Measurements from ENCODE around the gene B4GALT5.

The B4GALT5 gene

DNA sequence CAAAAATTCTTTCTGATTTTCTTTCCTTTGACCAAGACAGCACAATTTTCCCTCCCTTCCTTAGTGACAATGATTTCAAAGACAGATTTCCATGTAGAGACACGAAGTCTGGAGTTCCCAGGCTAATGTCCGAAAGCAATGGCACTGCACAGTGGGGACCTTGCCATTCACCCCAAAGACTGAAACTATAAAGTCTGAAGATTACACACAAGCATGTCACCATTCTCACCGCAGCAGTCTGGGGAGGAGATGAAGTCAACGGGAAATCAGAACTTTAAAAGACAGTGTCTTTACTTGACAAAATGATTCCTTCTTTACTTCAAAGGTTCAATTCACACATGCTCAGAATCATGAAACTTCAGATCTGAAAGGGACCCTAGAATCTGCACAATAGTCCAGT is 8.3 kb downstream of the B4GALT5 start:
- Histone ChIP-seq H3K4me3 (no peak overlapping the region), H3K27ac (no peak overlapping the region)

DNA sequence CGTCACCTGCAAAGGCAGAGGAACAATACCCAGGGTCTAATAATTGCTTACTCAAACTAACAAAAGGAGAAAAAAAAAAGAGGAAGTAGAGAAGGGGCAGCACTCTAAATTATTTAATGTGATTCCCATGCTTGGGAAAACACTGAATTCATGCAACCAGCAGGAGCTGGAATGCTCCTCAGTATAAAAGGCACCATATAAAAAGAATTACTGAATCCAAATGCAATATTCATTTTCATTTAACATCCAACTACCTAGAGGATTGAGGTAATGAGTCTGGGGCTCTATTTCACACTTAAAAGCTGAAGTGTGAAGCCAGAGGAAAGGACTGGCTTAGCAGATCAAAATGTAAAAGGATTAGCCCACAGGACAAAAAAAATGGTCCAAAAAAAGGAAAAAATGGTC is 8.7 kb downstream of the B4GALT5 start:
- no peak overlapping the region for H3K4me3 ChIP-seq
- no peak overlapping the region for H3K27ac ChIP-seq

DNA sequence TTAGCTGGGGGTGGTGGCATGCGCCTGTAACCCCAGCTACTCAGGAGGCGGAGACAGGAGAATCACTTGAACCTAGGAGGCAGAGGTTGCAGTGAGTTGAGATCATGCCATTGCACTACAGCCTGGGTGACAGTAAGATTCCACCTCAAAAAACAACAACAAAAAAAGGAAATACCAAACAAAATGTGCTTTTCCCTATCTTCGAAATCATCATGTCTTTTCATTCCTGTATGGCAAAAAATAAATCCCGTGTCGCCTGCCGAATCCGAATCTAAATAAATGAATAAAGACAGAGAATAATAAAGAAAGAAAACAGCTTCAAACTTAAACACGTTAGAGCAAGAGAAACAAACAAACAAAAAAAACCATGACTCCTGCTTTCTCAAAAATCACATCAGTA is 11.8 kb downstream of the B4GALT5 start:
- peak overlapping the region in 5 of 21 experiments; percentile 1 to 65 (median 52) for H3K27ac ChIP-seq
- no peak overlapping the region for H3K4me3 ChIP-seq

DNA sequence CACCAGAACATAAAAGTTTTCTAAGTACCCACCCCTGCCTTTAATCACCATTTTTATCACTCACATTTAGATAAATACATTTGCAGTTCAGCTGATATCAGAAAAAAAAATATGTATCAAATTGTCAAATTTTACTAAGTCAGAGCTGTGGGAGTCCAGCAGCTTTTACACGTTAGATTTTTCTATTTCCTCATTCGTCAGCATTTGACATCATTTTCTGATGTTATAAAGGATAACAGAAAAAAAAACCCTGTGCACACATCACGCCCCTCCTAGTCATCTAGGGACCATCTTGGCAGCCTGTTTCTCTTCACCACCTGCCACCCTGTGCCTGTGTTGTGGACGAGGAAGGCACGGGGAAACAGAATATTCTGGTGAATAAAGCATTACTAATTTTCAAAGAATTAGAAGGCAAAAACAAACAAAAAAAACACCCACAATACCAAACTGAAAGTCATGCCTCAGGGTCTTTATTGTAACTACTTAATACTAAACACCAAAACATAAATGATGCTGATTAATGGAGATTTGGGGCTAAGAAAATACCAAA is 12.4 kb downstream of the B4GALT5 start:
- Histone ChIP-seq H3K27ac (peak overlapping the region in 7 of 21 experiments; percentile 1 to 65 (median 47)), H3K4me3 (no peak overlapping the region)

DNA sequence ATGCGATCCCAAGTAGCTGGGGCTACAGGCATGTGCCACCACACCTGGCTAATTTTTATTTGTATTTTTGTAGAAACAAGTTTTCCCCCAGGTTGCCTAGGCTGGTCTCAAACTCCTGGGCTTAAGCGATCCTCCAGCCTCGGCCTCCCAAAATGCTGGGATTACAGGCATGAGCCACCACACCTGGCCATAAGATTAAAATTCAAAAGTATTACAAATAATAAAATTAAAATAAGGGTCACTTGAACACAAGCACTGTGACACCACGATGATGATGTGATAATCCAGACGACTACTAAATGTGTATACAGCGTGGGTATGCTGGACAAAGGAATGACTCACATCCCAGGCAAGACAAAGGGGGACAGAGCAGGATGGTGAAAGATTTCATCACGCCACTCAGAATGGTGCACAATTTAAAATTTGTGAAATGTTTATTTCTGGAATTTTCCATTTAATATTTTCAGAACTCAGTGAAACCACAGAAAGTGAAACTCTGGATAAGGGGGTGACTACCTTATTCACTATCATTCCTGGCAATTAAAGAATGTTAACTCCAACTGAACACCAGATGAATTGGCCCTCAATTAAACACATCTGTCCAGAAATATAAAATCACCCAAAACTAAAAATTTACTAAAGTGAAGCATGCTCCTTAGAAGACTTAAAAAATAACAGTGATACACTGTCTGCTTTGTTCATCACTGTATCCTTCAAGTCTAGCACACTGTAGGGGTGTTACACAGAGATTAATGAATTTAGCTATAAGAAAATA is 13.1 kb downstream of the B4GALT5 start:
- no peak overlapping the region for H3K4me3 ChIP-seq
- H3K27ac ChIP-seq: peak overlapping the region in 12 of 21 experiments; percentile 1 to 68 (median 44)

DNA sequence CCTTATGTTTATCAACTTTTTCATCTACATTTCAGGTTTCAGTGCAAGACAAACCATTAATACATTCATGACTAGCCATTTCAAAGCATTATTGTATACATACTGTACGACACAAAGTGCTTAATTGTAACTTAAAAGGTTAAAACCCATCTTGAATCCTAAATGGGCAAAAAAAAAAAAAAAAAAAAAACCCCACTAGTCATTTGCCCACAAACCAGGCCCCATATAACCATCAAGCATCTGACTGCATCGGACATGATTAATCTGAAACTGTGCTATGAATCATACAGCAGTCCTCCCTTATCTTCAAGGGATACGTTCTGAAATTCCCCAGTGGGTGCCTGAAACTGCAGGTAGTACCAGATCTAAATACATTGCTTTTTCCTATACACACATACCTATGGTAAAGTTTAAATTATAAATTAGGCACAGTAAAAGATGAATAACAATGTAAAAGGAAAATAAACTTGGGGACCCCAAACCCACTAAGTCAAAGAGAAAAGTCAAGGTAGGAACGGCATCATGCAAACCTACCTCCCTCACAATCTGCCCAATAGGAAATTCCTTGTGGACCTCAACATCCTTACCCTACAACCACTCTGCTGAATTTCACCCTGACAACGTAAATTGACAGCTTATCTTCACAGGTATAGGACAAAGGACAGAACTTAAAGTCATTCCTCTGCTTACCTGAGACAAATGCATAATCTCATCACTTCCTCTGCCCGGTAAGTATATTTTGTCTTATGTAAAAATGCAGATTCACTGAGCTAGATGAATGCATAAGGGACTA is 14.3 kb downstream of the B4GALT5 start:
- Histone ChIP-seq H3K4me3 (no peak overlapping the region), H3K27ac (peak overlapping the region in 4 of 21 experiments; percentile 11 to 65 (median 50))

DNA sequence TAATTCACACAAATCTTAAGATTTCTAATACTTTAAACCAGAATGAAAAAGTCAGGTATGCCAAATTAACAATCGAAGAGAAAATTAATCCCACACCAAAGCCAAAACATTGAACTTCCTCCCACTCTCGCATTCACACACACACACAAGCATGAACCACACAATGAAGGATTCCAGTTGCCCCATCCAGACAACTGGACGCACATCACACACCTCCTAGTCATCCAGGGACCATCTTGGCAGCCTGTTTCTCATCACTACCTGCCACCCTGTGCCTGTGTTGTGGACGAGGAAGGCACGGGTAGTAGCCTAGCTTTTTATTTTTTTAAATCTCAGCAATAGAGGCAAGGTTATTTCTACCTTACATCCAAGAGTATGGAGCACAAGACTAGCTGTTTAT is 15.2 kb downstream of the B4GALT5 start:
- Histone ChIP-seq H3K4me3 (no peak overlapping the region), H3K27ac (no peak overlapping the region)

DNA sequence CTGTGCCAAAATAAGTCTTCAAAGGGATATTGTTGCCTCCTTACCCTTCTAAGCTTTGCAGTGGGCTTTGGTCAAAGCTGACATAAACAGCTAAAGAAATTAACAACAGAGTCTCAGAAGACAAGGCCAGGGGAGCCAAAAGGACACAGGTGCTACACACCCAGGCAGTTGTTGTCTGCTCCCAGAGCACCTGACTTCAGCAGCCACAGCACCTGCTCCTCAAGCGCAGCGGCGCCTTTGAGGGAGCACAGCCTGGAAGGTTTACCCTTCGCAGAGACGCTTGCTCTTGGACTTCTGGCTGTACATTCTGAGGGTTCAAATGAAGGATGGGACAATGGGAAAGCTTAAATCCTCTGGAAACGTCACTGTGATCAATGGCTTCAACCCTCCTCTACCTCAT is 16.6 kb downstream of the B4GALT5 start:
- H3K27ac ChIP-seq: peak overlapping the region in 2 of 21 experiments; percentile 23 to 30
- H3K4me3 ChIP-seq: no peak overlapping the region

DNA sequence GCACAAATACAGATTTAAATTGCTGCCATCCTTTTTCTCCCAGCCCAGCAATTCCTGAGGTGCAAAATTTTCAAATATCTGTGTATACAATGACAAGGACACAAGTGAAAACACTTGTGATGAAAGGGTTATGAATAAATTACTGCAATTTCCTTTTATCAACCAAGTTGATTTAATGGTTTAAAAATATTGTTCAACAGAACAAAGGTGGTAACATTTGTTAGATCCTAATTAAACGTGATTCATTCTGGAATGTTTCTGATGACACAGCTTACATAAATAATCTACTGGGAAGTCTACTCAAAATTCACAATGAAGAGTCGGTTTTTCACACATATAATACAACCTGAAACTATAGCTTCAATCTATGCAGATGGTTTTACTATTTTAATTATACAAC is 17.1 kb downstream of the B4GALT5 start:
- H3K27ac ChIP-seq: peak overlapping the region in 1 of 21 experiments; percentile 30
- no peak overlapping the region for H3K4me3 ChIP-seq

DNA sequence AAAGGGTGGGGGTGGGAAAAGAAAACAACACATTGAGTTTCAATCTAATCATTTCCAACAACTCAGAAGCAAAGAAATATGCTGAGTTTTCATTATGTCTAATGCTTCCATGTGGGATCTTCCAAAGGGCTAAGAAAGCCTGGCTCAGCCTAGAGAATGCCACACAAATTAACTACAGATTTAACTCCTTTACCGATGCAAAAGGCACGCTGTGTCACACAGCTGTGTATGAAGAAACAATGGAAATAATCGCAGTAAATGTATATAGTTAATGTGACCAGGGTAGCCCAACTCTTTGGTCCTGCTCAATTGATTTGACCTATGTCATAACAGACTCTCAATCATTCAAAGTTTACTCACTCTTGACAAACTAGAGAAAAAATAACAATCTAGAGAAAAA is 17.8 kb downstream of the B4GALT5 start:
- no peak overlapping the region for H3K4me3 ChIP-seq
- H3K27ac ChIP-seq: peak overlapping the region in 2 of 21 experiments; percentile 20 to 49

DNA sequence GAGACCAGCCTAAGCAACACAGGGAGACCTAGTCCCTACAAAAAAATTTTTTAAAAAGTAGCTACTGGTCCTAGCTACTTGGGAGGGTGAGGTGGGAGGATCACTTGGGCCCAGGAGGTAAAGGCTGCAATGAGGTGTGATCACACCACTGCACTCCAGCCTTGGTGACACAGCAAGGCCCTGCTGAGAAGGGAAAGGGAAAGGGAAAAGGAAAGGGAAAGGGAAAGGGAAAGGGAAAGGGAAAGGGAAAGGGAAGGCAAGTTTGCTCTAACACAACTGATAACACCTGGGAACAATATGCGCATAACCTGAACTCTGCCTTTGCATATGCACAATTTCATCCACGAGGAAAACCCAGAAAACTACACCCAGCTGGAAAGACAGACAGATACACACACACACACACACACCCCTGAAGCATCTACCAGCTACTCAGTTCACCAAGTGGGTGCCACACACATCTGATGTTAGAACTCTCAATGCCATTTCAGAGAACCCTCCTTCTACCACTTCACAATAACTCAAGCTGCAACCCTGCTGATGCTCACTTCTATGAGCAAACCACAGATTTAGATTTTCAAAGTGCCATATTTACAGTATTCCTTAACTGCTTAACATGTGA is 19.1 kb downstream of the B4GALT5 start:
- Histone ChIP-seq H3K4me3 (no peak overlapping the region), H3K27ac (peak overlapping the region in 1 of 21 experiments; percentile 0)

DNA sequence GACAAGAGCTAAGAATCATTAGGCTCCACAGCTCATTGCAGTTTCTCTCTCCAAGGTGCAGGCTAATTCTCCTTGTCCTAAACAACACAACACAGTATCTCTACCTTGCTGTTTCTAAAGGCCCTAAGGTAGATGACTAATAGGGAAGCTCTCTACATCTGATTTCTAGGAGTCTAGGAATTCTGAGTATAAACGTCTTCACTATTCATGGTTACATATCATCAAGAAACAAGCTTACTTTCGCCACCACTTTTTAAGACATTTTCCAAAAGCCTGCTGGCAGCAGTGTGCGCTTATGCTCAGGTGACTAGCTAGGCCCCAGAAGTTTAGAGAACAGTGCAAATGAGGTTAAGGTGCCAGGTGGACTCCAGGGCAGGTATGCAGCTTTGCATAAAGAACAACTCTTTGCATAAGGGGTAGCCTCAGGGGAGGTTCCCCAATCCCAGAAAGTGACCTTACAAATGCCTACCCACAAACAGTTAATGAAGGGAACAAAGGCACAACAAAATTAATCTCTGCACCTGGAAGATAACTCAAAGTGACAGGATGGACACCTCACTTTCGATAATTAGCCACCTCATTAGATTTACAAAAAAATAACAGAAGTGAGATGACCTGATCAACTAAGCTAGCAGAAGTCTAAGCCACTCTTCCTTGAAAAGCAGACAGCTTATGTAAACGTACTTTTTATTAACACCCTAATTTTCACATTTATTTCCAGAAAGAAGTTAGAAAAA is 20.1 kb downstream of the B4GALT5 start:
- peak overlapping the region in 1 of 21 experiments; percentile 27 for H3K27ac ChIP-seq
- H3K4me3 ChIP-seq: no peak overlapping the region

DNA sequence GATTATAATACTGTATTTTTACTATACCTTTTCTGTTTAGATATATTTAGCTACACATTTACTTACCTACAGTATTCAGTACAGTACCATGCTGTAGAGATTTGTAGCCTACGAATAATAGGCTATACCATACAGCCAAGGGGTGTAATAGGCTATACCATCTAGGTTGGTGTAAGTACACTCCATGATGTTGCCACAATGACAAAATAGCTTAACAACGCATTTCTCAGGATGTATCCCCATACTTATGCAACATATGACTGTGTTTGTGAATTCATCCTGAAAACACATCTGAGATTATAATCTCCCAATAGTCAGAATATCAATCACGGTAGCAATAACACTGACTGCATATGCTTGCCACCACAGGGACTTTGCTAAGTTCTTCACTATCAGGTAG is 20.7 kb downstream of the B4GALT5 start:
- Histone ChIP-seq H3K4me3 (no peak overlapping the region), H3K27ac (peak overlapping the region in 1 of 21 experiments; percentile 27)

DNA sequence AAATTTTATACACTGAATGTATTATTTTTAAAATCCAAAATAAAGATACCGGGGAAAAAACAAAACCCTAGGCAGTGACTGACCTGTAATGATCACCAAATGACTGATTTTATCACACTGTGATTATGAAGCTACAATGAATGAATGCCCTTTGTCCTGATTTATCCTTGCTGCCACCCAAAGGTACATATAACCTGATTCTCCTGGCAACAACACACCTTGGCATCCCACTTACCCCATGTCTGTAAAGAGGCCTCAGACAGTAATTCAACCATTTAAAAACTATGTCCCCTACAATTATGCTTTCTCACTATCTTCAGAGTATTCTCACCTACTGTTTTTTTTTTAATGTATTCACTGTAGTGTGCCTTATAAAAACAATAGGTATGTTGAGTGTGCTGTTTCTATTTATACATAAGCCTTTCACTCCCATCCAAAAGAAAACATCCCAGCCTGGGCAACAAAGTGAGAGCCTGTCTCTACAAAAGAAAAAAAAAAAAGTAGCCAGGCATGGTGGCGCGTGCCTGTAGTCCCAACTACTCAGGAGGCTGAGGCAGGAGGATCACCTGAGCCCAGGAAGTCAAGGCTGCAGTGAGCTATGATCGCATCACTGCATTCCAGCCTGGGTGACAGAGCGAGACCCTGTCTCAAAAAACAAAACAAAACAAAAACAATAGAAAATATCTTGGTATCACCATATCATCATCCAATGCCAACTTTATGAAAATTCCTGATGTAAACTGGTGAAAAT is 21.7 kb downstream of the B4GALT5 start:
- Histone ChIP-seq H3K27ac (peak overlapping the region in 1 of 21 experiments; percentile 29), H3K4me3 (no peak overlapping the region)

DNA sequence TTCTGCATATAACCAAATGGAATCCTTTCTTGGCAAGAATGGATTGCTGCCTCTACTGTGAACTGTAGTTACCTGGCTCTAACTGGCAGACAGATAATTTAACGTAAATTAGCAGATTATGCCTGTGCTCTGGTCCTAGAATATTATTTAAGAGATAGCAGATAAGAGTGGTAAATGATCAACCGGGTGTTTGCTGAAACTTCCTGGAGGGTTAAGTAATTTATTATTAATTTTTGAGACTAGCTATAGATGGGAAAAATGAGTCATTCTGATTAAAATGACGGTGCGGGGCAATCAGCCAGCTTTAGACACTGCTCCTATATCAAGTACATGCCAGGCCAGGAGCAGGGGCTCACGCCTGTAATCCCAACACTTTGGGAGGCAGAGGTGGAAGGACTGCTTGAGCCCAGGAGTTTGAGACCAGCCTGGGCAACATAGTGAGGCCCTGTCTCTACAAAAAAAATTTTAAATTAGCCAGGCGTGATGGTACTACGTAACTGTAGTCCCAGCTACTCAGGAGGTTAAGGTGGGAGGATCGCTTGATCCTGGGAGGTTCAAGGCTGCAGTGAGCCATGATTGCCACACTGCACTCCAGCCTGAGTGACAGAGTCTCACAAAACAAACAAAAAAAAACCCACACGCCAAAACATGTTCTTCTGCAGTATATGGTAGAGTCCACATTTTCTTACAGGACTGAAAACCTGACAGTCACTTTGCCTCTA is 22.6 kb downstream of the B4GALT5 start:
- Histone ChIP-seq H3K27ac (peak overlapping the region in 1 of 21 experiments; percentile 29), H3K4me3 (no peak overlapping the region)

DNA sequence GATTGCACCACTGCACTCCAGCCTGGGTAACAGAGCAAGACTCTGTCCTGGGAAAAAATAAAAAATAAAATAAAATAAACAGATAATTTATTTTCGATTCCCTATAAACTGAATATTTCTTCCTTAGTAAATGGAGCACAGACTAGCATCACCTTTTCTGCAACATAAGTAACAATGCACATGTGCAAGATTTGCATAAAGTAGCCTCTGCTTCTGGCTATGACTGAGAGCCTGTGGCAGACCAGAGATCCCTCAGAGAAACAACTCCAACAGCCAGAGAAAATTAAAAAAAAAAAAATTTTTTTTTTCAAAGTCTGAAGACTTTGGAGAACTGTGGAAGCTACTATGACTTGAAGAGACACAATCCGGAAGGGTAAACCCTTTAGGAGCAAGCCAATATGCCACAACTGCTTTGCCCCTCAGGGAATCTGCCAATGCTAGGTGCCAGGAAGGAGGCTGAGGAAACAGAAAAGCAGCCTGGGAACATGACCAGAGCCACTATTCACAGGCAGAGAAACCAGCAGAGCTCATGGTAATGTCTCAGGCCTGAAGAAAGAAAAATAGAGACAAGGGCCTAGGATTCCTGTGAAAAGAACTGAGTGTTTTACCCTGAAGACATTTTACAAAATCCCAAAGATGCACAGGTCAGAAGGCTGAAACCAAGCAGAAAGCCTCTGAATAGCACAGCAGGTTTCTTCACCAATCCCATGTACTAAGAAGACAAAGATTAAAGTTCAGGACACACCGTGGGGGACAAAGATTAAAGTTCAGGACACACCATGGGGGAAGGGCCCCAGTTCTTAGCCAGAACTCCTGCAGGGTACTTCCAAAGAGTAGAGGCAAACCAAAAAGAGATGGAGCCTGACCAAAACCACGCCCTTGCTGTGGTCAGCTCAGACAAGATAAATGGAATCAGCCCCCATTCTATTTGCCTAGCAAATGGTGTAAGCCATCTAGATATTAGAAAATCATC is 25.8 kb downstream of the B4GALT5 start:
- Histone ChIP-seq H3K4me3 (no peak overlapping the region), H3K27ac (peak overlapping the region in 5 of 21 experiments; percentile 8 to 44 (median 18))

DNA sequence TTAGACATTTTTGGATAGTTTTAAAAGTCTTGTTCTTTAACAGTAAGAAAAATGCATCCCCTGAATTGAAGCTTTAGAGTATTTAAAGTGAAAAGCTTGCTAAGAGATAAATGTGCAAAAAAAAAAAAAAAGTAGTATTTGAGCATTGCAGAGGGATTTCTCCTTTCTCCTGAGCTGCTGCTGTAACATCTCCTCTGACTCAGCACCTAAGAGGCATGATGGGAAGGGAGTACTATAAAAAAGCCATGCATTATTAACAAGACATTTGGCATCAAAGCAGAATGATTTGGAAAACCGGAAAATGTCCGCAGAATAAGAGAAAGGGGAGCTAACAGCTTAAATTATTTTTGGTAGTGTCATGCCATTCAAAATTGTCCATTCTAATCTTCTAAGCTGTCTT is 27.9 kb downstream of the B4GALT5 start:
- Histone ChIP-seq H3K4me3 (no peak overlapping the region), H3K27ac (peak overlapping the region in 2 of 21 experiments; percentile 7 to 52)
